Activated T-cell treated with anti-CD3 and anti-CD28 coated beads, Interleukin-2, amount 50 U/mL, for 48 hours (primary cell): ENCODE results near the gene ATP8A2.

Experiments used
- DNase-seq, 2 experiments: peaks; one replicate each; pipeline ENCODE4 v3.0.0-alpha.2; 2020

Gene ATP8A2

DNA sequence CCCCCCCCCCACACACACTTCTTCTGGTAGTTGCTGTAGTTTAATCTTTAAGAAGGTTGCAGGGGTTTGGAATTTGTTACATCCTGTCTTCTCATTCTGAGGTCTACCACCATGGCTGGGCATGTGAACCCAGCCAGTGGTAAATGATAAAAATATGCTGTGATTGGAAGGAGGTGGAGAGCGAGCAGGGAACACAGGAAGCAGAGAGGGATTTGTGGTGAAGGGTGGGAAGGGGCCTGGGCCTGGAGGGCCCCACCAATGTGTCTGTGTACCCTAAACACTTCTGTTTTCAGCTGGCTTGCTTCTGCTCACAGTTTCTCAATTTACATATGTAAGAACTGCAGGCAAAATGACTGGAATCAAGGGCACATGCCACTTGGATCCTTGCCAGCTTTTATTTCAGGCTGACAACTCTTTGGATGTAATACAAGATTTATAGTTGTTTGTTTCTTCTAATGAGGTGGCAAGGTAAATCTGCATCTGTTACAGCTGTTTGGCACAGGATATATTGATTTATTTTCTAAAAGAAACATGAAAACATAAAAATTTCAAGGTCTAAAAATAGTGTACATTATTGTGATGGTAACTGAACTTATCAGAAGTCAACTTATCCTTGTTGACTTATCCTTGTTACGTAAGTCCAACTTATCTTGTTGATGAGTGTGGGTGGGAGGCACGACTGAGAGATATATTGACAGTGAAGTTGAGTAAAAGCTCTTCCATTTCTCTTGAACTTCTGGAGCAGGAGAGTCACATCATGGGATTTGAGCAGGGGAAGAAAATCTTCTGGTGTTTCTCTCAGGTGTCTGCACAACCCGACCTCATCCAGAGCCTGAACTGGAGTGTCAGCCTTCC, 366.8 kb downstream of the ATP8A2 start:
- no peak for DNase-seq

DNA sequence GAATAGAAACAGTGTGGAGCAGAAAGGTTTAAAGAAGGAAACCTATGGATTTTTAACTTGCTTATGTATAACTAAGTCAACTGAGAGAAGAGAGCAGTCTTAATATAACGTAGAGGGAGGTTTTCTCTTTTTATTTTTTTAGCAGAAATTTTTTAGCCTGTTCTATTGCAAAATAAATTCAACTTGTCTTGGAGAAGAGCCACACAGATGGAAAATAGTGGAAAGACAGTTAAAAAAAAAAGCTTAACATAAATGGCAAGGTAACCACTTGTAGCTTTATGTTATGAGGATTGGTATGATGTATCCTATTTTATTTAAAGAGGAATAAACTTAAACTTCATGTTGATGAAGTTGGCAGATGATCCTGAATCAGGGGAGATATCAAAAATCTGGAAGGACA, 367.6 kb downstream of the ATP8A2 start:
- no peak for DNase-seq

- DNase-seq, result no peak
These were observed 370.0 kb downstream of the ATP8A2 start for GRCh38 chr13:25741796-25742195.

DNA sequence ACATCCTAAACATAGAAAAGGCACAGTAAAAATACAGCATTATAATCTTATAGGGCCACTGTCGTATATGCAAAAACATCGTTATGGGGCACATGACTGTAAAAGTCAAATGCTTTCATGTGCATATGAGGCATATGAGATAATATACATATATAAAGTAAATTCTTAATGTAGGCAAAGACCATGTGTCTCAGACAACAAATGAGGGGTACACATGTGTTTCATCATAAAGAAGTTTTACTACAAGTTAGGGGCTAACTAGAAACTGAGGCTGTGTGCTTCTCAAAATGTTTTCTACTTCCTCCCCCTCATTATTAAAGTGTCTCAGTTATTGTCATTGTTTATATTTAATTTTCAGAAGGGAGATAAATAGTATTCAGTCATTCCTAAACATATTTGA, 370.4 kb downstream of the ATP8A2 start:
- DNase-seq, result no peak

- no peak for DNase-seq
These were observed 371.6 kb downstream of the ATP8A2 start for GRCh38 chr13:25743421-25743820.

DNA sequence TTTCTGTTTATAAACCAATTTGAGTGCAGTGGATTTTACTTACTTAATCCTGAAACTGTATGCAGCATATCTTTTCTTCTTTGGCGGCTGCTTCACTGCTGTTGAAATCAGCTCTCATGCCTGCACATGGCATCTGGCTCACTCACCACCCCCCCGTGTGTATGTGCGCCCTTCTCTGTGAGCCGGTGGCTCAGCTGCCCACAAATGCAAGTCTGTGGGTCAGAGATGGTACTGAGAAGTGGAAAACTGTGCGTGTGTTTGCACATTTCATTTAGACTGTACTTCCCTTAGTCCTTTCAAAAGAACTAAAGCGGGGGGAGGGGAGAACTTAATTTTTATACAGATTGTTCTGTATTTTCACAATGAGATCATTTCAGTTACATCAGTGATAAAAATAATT, 372.4 kb downstream of the ATP8A2 start:
- DNase-seq, result no peak

- DNase-seq, result no peak
These were observed 374.4 kb downstream of the ATP8A2 start for GRCh38 chr13:25746131-25746530.

- no peak for DNase-seq
These were observed 381.3 kb downstream of the ATP8A2 start for GRCh38 chr13:25752957-25753551.

DNA sequence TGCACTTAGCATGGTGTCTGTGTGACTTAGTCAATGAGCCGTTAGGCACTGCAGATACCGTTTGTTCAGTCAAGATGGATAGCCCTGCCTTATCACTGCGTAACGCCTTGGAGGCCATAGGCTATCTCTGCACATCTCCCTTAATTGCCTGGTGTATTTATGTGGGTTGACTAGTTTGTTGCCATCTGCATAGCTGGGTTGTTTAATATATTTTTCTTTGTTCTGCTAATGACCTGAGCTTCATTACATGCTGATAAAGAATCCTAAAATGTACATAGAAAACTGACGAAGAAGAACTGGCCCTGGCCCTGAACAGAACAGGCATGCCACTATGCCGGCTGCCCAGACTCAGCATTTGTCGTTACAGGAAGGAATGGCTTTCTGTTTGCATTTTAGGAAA, 382.2 kb downstream of the ATP8A2 start:
- no peak for DNase-seq

DNA sequence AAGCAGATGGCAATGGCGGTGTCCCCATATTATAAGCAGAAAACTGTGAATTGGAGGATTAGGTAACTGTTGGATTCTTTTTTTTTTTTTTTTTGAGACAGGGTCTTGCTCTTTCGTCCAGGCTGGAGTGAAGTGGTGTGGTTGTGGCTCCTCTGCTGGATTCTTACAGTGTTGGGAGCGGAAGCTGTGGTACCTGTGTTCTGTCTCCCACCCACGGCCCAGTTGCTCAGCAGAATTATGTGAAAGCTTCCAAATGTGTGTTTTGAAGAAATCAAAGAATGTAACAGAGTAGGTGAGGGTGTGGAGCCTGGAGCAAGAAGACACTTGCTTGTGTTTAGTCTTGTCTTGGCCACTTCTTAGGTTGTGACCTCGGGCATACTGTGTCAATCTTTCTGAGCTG, 384.5 kb downstream of the ATP8A2 start:
- no peak for DNase-seq

GRCh38 chr13:25756912-25757311, 385.1 kb downstream of the ATP8A2 start:
- DNase-seq, result no peak

GRCh38 chr13:25761041-25761440, 389.3 kb downstream of the ATP8A2 start:
- no peak for DNase-seq

DNA sequence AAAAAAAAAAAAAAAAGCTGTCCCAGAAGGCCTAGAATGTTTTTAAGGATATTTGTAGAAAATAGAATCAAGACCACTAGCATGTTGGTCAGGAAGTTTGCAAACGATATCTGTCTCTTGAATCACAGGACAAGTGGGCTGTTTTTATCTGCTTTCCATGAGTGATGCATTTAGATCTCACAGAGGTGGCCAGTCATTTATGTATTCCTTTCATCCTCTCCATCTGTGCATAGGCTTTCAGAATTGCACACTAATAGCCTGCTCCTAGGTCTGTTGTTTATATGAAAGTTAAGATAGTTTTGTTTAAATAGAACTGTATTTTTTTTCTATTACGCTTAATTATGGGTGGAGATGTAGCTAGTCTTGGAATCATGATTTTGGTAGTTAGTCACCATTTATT, 390.5 kb downstream of the ATP8A2 start:
- DNase-seq, result no peak

- no peak for DNase-seq
These were observed 391.1 kb downstream of the ATP8A2 start for GRCh38 chr13:25762795-25763377.

DNA sequence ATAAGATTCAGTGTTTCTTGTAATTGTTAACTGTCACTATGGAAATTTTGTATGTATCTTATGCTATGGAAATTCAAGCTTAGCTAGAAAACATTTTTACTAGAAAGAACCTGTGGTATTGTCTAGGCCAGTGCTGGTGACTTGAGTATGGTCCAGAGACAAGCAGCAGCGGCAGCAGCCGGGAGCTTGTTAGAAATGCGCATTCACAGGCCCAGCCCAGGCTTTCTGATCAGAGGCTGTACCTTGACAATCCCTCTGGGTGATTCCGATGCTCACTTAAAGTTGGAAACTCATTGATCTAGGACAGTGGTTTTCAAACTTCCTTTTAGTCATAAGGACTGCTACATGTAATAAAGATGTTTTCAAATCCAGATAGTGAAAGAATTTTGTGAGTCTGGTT, 392.6 kb downstream of the ATP8A2 start:
- DNase-seq, result no peak

- no peak for DNase-seq
These were observed 393.5 kb downstream of the ATP8A2 start for GRCh38 chr13:25765266-25765665.

GRCh38 chr13:25766576-25766975, 394.8 kb downstream of the ATP8A2 start:
- no peak for DNase-seq

DNA sequence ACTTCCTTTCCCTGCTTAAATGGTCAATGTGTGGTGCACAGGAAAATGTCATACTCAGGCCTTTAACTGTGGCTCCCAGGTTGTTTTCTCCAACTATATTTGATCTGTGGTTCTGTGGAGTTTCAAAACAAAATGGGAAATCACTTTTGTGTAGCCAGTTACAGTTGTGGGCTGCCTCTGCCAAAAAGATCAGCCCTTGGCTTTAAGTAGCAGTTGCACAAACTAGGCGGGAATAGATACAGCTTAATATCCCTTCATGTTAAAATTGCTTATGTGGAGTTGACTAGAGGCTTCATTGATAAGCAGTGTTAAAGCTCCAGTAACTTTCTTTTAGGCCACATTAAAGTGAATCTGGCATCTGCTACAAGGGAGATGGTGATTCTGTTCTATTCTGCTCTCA, 395.2 kb downstream of the ATP8A2 start:
- no peak for DNase-seq

DNA sequence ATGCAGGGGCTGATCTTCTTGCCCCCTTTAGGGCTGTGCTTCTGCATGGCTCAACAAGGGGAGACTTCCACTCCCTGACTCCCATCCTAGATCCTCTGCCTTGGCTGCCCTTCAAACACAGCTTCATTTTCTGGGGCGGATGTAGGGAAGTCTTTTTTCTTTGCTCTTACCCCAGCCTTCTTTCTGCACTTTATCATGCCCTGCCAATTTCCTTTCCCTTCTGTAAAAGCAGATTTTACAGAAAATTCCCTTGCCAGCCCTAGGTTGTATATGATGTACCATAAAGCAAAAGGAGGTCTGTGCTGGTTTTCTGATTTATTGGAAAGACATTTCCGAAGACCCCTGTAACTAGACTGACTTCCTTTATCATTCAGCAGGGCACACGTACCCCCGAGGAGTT, 396.6 kb downstream of the ATP8A2 start:
- DNase-seq, result no peak

GRCh38 chr13:25768838-25769237, 397.1 kb downstream of the ATP8A2 start:
- DNase-seq, result no peak

- no peak for DNase-seq
These were observed 398.8 kb downstream of the ATP8A2 start for GRCh38 chr13:25770601-25771000.

DNA sequence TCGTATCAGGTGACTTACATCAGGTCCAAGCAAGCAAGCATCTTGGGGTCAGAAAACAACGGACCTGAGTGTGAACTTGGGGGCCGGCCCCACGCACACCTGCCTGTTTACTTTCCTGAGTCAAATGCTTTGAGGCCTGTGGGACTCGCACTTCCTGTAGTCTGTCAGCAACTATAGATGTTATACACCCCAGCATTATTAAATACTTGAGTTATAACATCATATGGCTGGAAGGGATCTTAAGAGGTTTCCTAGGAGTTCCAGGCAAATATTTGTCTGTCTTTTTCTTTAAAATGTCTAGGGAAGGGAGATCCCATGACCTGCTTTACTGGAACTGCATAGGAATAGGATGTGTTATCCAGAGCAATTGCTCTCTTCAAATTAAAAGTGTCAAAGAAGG, 399.4 kb downstream of the ATP8A2 start:
- no peak for DNase-seq

DNA sequence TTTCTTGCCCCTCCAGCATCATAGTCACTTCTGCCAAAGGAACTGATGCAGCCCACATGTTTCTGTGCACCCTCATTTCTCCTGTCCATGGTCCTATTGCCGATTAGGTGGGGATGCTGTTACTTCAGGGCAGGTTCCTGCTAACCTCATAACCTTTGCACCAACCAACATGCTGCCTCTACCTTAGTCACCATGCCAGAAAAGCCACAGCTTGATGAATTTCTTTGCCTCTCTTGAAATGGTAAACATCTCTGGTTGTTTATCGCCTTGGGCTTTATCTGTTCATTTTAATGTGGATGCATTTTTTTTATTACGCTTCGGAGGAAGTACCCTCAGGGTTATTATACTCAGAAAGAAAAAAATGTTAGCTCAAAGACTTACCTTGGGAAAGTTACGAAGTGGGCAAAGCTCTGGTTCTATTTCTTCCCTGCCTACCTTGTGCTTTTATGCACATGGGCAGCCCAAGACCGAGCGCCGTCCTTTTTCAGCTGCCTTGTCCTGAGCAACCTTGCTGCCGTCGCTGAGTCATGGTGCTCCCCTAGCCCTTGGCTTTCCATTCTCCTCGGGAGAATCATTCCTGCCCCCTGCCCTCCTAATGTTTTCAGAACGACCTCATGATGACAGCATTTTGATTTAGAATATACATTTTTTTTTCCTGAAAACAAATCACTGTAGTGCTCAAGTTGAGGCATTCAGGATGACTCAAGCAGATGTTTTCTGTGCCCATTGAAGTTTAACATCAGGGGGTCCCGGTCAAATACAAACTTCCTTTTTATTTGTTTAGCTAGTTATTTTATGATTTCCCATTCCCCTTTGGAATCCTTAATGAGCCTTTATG, 400.1 kb downstream of the ATP8A2 start:
- no peak for DNase-seq
